Muscle layer of colon (tissue), 2 donors: ENCODE measurements around the gene MAN1A2.
"Not testable (repeated sequence)": the region's sequence is repeated elsewhere in the genome, so short reads cannot be mapped to it uniquely, and the experiment has no call there.

Experiments used
- H3K27ac ChIP-seq: one replicate; pipeline ENCODE4 v1.7.0; 2013; ENCODE audit warnings: low read depth, mild to moderate bottlenecking, low read length, moderate library complexity
- H3K27me3 ChIP-seq, 2 donors: one replicate each; pipeline ENCODE4 v1.7.0; 2013; ENCODE audit warnings: low read length in 2 of 2, mild to moderate bottlenecking in 2 of 2; ENCODE audit not compliant: insufficient read depth in 2 of 2, control insufficient read depth in 1 of 2
- H3K36me3 ChIP-seq: one replicate; pipeline ENCODE4 v1.7.0; 2013; ENCODE audit warnings: mild to moderate bottlenecking, low read length; ENCODE audit not compliant: insufficient read depth
- H3K4me1 ChIP-seq: one replicate; pipeline ENCODE4 v1.7.0; 2013; ENCODE audit warnings: mild to moderate bottlenecking, low read length; ENCODE audit not compliant: insufficient read depth
- H3K4me3 ChIP-seq, 2 donors: one replicate each; pipeline ENCODE4 v1.7.0; 2013; ENCODE audit warnings: low read length in 2 of 2, low read depth in 1 of 2, mild to moderate bottlenecking in 1 of 2, moderate library complexity in 1 of 2
- H3K9ac ChIP-seq: one replicate; pipeline ENCODE4 v1.7.0; 2013; ENCODE audit warnings: low read length
- H3K9me3 ChIP-seq: one replicate; pipeline ENCODE4 v1.7.0; 2013; ENCODE audit warnings: mild to moderate bottlenecking, low read length
- donor health status: abdominal sarcoma.
- donor health status: Adenocarcinoma of cecum.

The MAN1A2 gene

GRCh38 chr1:117544509-117545109, 177.4 kb downstream of the MAN1A2 start:
- H3K36me3 ChIP-seq = no peaks in the 10 kb centered on the region
- no peak overlapping the region for H3K4me3 ChIP-seq
- H3K9ac ChIP-seq = no peak overlapping the region
- H3K27ac ChIP-seq = no peak overlapping the region
- H3K9me3 ChIP-seq = no peaks in the 10 kb centered on the region
- no peaks in the 10 kb centered on the region for H3K27me3 ChIP-seq
- no peaks in the 10 kb centered on the region for H3K4me1 ChIP-seq

- H3K36me3 ChIP-seq = no peaks in the 10 kb centered on the region
Observed at GRCh38 chr1:117546467-117546866, 179.2 kb downstream of the MAN1A2 start.

GRCh38 chr1:117553471-117553870, 186.2 kb downstream of the MAN1A2 start:
- H3K9me3 ChIP-seq = no peaks in the 10 kb centered on the region
- H3K27ac ChIP-seq = no peak overlapping the region
- H3K4me3 ChIP-seq = no peak overlapping the region
- H3K36me3 ChIP-seq = no peaks in the 10 kb centered on the region
- H3K9ac ChIP-seq = no peak overlapping the region
- H3K4me1 ChIP-seq = no peaks in the 10 kb centered on the region
- no peaks in the 10 kb centered on the region for H3K27me3 ChIP-seq

More at GRCh38 chr1:117546467-117546866, 179.2 kb downstream of the MAN1A2 start:
- no peak overlapping the region for H3K4me3 ChIP-seq
- H3K27me3 ChIP-seq = no peaks in the 10 kb centered on the region
- no peak overlapping the region for H3K27ac ChIP-seq
- no peaks in the 10 kb centered on the region for H3K4me1 ChIP-seq
- H3K9ac ChIP-seq = no peak overlapping the region
- no peaks in the 10 kb centered on the region for H3K9me3 ChIP-seq

- Histone ChIP-seq H3K4me1 (no peaks in the 10 kb centered on the region), H3K27ac (no peak overlapping the region), H3K27me3 (no peaks in the 10 kb centered on the region), H3K9ac (no peak overlapping the region), H3K9me3 (no peaks in the 10 kb centered on the region), H3K4me3 (no peak overlapping the region), H3K36me3 (no peaks in the 10 kb centered on the region)
Observed at GRCh38 chr1:117555806-117556205, 188.6 kb downstream of the MAN1A2 start.

- H3K36me3 ChIP-seq = no peaks in the 10 kb centered on the region
- no peaks in the 10 kb centered on the region for H3K27me3 ChIP-seq
- no peaks in the 10 kb centered on the region for H3K9me3 ChIP-seq
- H3K27ac ChIP-seq = no peak overlapping the region
- no peaks in the 10 kb centered on the region for H3K4me1 ChIP-seq
- H3K4me3 ChIP-seq = no peak overlapping the region
- H3K9ac ChIP-seq = no peak overlapping the region
Observed at GRCh38 chr1:117556341-117556740, 189.1 kb downstream of the MAN1A2 start.

GRCh38 chr1:117556976-117557375, 189.7 kb downstream of the MAN1A2 start:
- Histone ChIP-seq H3K27ac (no peak overlapping the region), H3K9ac (no peak overlapping the region), H3K36me3 (no peaks in the 10 kb centered on the region), H3K4me3 (no peak overlapping the region), H3K4me1 (no peaks in the 10 kb centered on the region), H3K27me3 (no peaks in the 10 kb centered on the region), H3K9me3 (no peaks in the 10 kb centered on the region)

- not testable (repeated sequence) for H3K4me1 ChIP-seq, H3K9ac ChIP-seq, H3K9me3 ChIP-seq, H3K27me3 ChIP-seq, H3K4me3 ChIP-seq, H3K36me3 ChIP-seq, H3K27ac ChIP-seq
Observed at GRCh38 chr1:117558451-117558850, 191.2 kb downstream of the MAN1A2 start.

- H3K9me3 ChIP-seq = no peaks in the 10 kb centered on the region
- no peaks in the 10 kb centered on the region for H3K27me3 ChIP-seq
- H3K9ac ChIP-seq = no peak overlapping the region
- no peaks in the 10 kb centered on the region for H3K4me1 ChIP-seq
- no peak overlapping the region for H3K27ac ChIP-seq
- no peaks in the 10 kb centered on the region for H3K36me3 ChIP-seq
- H3K4me3 ChIP-seq = no peak overlapping the region
Observed at GRCh38 chr1:117559139-117559538, 191.9 kb downstream of the MAN1A2 start.

- Histone ChIP-seq H3K4me3 (no peak overlapping the region), H3K9me3 (no peaks in the 10 kb centered on the region), H3K9ac (no peak overlapping the region), H3K27me3 (no peaks in the 10 kb centered on the region), H3K27ac (no peak overlapping the region), H3K4me1 (no peaks in the 10 kb centered on the region), H3K36me3 (no peaks in the 10 kb centered on the region)
Observed at GRCh38 chr1:117559985-117560384, 192.7 kb downstream of the MAN1A2 start.

GRCh38 chr1:117561071-117561470, 193.8 kb downstream of the MAN1A2 start:
- no peak overlapping the region for H3K4me3 ChIP-seq
- H3K36me3 ChIP-seq = no peaks in the 10 kb centered on the region
- no peaks in the 10 kb centered on the region for H3K9me3 ChIP-seq
- no peak overlapping the region for H3K9ac ChIP-seq
- no peaks in the 10 kb centered on the region for H3K27me3 ChIP-seq
- no peak overlapping the region for H3K27ac ChIP-seq
- no peaks in the 10 kb centered on the region for H3K4me1 ChIP-seq

GRCh38 chr1:117561551-117561950, 194.3 kb downstream of the MAN1A2 start:
- no peaks in the 10 kb centered on the region for H3K36me3 ChIP-seq

More at GRCh38 chr1:117561551-117561950, 194.3 kb downstream of the MAN1A2 start:
- Histone ChIP-seq H3K4me3 (no peak overlapping the region), H3K27me3 (no peaks in the 10 kb centered on the region), H3K4me1 (no peaks in the 10 kb centered on the region), H3K9ac (no peak overlapping the region), H3K9me3 (no peaks in the 10 kb centered on the region), H3K27ac (no peak overlapping the region)
